Measurements from ENCODE around the gene NUDT6. TPM values are rescaled to one million over a fixed set of nuclear protein-coding genes. Genes with fewer than 3 reads are reported as not detected.
A peak's percentile ranks its signal among the peaks of the same experiment; 100 is the strongest.

Gene NUDT6
- total RNA-seq, 1 experiment from 2014 or later = 4.0 TPM

DNA sequence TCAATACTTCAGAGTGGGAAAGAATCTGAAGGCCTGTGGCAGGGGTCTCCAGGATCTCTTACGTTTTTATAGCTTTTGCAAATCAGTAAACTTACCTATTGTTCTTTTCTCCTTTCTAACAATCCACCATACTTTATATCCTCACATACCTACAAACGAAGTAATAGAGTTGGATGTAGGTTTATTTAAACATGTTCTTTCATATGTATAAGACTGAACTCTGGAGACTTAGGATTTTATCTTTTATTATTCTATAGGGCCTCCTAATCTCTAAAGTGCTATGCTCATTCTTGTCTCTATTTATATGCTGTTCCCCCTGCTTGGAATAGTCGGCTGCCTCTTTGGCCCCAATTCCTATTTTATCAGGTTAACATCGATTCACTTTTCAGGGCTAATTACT, 43.8 kb upstream of the NUDT6 start:
- no peak for DNase-seq
- Histone ChIP-seq H3K79me2 (ENCODE audit: insufficient read depth, low read length) (0 out of 2 replicates have a peak, but pooled peaks cover 2% of the 10 kb centered on the region), H3K79me1 (ENCODE audit: insufficient read depth, low read depth, low read length, poor library complexity, severe bottlenecking) (no peaks in the 10 kb centered on the region), H3K4ac (ENCODE audit: low read depth, low read length) (no peak overlapping the region), H3K56ac (ENCODE audit: insufficient read length, low read depth, low read length) (no peak overlapping the region), H3K27me3 (ENCODE audit: insufficient read depth, low read length) (no peaks in the 10 kb centered on the region), H2BK120ac (ENCODE audit: low read depth, low read length, poor library complexity, severe bottlenecking) (no peak overlapping the region), H4K8ac (replicated peaks; ENCODE audit: insufficient read length, low read depth, low read length) (no peak overlapping the region), H3K23me2 (ENCODE audit: insufficient read length, low read depth, low read length, poor library complexity, severe bottlenecking) (no peaks in the 10 kb centered on the region), H3K27ac (ENCODE audit: insufficient read length, low read depth, low read length) (no peak overlapping the region), H4K5ac (ENCODE audit: insufficient read length, low read depth, low read length) (no peak overlapping the region), H2AK5ac (ENCODE audit: insufficient read length, low read length) (no peak overlapping the region), H3K9me3 (ENCODE audit: control insufficient read depth, low read depth, low read length) (no peaks in the 10 kb centered on the region), H2BK20ac (ENCODE audit: low read depth, low read length, poor library complexity, severe bottlenecking) (no peak overlapping the region), H3K18ac (ENCODE audit: insufficient read length, low read depth, low read length) (no peak overlapping the region), H3K4me1 (ENCODE audit: insufficient read depth, low read length) (no peaks in the 10 kb centered on the region), H2BK12ac (ENCODE audit: insufficient read length, low read depth, low read length) (no peak overlapping the region), H3K23ac (ENCODE audit: insufficient read length, low read depth, low read length) (no peak overlapping the region), H2BK15ac (ENCODE audit: low read depth, low read length) (no peak overlapping the region), H3T11ph (ENCODE audit: low read length) (no peak overlapping the region), H4K20me1 (ENCODE audit: control insufficient read depth, insufficient read depth, insufficient read length) (no peaks in the 10 kb centered on the region), H3K14ac (ENCODE audit: insufficient read depth, low read length) (no peak overlapping the region), H3K4me2 (ENCODE audit: insufficient read depth, insufficient read length, low read length) (no peak overlapping the region), H2AFZ (ENCODE audit: low read length) (no peak overlapping the region), H2BK5ac (ENCODE audit: insufficient read length, low read length) (no peak overlapping the region), H4K91ac (ENCODE audit: insufficient read length, low read depth, low read length) (no peak overlapping the region), H3K9ac (ENCODE audit: extremely low read depth, insufficient read length, low read length) (no peak overlapping the region)
- peaks cover 8 to 9% of the 10 kb centered on the region in 2 experiments for H3K9me3 Mint-ChIP-seq
- no peaks in the 10 kb centered on the region for H3K27me3 Mint-ChIP-seq (ENCODE audit: low read depth)
- TF ChIP-seq, protein P1, sequence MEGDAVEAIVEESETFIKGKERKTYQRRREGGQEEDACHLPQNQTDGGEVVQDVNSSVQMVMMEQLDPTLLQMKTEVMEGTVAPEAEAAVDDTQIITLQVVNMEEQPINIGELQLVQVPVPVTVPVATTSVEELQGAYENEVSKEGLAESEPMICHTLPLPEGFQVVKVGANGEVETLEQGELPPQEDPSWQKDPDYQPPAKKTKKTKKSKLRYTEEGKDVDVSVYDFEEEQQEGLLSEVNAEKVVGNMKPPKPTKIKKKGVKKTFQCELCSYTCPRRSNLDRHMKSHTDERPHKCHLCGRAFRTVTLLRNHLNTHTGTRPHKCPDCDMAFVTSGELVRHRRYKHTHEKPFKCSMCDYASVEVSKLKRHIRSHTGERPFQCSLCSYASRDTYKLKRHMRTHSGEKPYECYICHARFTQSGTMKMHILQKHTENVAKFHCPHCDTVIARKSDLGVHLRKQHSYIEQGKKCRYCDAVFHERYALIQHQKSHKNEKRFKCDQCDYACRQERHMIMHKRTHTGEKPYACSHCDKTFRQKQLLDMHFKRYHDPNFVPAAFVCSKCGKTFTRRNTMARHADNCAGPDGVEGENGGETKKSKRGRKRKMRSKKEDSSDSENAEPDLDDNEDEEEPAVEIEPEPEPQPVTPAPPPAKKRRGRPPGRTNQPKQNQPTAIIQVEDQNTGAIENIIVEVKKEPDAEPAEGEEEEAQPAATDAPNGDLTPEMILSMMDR (conservative IDR thresholded peaks at IDR 0.05) = no peak
- no CpG with 5 or more reads among the region's 4 CpGs for WGBS (ENCODE audit: extremely low coverage, insufficient read length, low lambda C conversion rate)
- no peak overlapping the region for H3K4me3 Mint-ChIP-seq
- peaks cover 13 to 20% (median 17%) of the 10 kb centered on the region in 3 experiments for H3K36me3 Mint-ChIP-seq (ENCODE audit: insufficient read depth in 1 of 3, low read depth in 3 of 3)
- H3K27ac Mint-ChIP-seq = peak overlapping the region in 1 of 3 experiments; percentile 77; a peak in 2 of 7 replicates
- peaks cover 9 to 13% of the 10 kb centered on the region in 2 experiments for H3K4me1 Mint-ChIP-seq
